Fibroblast of mammary gland (primary cell): ENCODE data around the gene BCAS4.

Experiments
- DNase-seq: peaks from one replicate; pipeline ENCODE4 v3.0.0-alpha.2; 2010; ENCODE audit warnings: low read depth
- H3K4me3 ChIP-seq: 2 replicates; pipeline ENCODE4 v1.5.1; 2011; ENCODE audit warnings: low read depth, mild to moderate bottlenecking, low read length, moderate library complexity; ENCODE audit not compliant: control insufficient read depth
- TF ChIP-seq, protein P1 (sequence below): conservative IDR thresholded peaks from 2 replicates; pipeline ENCODE4 v1.5.1; 2011; ENCODE audit warnings: low read depth, low read length, inconsistent platforms; ENCODE audit not compliant: control insufficient read depth, insufficient read depth

The BCAS4 gene

DNA sequence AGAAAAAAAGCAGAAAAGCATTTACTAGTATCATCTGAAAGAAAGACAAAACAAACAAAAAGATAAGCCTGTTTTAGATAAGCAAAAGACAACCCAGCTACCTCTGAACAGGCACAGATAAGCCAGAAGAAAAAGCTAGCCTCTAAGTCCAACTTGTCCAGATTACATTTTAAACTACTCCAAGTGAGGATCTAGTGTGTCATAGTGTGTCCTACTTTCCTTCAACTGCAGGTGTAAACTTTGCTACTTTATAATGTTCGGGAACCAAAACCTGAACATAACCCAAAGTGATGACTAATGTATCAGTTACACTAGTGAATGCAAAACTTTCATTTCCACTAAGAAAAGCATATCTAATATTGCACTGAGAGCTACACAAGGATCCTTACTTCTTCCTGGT lies 116.9 kb downstream of the BCAS4 start:
- TF ChIP-seq, protein P1, sequence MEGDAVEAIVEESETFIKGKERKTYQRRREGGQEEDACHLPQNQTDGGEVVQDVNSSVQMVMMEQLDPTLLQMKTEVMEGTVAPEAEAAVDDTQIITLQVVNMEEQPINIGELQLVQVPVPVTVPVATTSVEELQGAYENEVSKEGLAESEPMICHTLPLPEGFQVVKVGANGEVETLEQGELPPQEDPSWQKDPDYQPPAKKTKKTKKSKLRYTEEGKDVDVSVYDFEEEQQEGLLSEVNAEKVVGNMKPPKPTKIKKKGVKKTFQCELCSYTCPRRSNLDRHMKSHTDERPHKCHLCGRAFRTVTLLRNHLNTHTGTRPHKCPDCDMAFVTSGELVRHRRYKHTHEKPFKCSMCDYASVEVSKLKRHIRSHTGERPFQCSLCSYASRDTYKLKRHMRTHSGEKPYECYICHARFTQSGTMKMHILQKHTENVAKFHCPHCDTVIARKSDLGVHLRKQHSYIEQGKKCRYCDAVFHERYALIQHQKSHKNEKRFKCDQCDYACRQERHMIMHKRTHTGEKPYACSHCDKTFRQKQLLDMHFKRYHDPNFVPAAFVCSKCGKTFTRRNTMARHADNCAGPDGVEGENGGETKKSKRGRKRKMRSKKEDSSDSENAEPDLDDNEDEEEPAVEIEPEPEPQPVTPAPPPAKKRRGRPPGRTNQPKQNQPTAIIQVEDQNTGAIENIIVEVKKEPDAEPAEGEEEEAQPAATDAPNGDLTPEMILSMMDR, result no peak
- H3K4me3 ChIP-seq, result no peak overlapping the region

DNA sequence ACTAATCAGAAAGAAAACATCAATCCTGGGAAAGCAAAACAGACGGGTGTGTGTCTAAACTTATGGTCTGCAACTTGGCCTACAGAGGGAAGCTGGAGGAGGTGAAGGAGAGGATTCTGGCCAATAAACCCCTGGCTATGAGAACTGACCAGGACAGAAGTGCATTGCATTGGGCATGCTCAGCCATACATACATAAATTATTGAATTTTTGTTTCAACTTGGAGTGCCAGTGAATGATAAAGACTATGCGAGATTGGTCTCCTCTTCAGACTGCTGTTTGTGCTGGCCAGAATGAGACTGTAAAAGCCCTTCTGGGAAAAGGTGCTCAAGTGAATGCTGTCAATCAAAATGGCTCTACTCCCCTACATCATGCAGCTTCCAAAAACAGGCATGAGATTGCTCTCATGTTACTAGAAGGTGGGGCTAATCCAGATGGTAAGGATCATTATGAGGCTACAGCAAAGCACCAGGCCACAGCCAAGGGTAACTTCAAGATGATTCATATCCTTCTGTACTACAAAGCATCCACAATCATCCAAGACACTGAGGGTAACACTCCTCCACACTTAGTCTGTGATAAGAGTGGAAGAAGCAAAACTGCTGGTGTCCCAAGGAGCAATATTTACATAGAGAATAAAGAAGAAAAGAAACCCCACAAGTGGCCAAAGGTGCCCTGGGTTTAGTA lies 119.0 kb downstream of the BCAS4 start:
- peak; percentile 88 for DNase-seq

More for the DNA sequence above, 116.9 kb downstream of the BCAS4 start:
- no peak for DNase-seq

DNA sequence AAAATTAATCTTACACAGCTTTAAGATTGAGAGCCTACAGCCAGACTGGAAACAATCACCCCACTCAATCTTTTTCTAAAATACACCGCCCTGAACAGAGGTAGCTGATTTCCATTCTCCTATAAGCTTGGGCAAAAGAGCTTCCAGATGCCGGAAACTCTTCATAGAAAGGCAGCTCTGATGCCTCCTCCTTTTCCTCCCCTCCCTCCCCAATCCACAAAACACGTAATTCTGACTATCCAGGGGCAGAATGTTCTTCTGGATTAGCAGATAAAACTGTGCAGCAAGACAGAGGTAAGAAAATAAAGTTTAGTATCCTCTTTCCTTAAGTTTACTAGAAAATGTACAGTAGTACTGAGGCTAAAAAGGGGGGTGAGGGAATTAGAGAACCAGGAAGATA lies 120.6 kb downstream of the BCAS4 start:
- TF ChIP-seq, protein P1, result no peak
- no peak overlapping the region for H3K4me3 ChIP-seq
- DNase-seq, result peak; percentile 76

More for the DNA sequence above, 119.0 kb downstream of the BCAS4 start:
- TF ChIP-seq, protein P1, result no peak
- no peak overlapping the region for H3K4me3 ChIP-seq

DNA sequence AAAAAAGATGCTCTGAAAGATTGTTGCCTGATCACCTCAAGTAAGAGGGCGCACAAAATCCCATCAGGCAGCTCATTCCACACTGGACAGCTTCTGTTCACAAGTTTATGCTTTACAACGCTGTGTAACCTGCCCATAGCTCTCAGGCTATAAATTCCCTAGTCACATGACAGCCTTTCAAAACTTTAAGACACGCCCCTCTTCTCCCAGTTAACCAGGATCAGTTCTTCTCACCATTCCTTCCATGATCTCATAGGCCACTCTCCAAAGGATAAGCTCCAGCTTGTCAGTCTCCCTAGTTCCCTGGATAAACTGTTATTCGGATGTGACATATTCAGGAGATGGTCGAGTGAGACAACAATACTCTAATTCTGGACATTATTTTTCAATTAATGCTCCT lies 121.4 kb downstream of the BCAS4 start:
- peak; percentile 70 for DNase-seq
- no peak overlapping the region for H3K4me3 ChIP-seq
- TF ChIP-seq, protein P1, result no peak

DNA sequence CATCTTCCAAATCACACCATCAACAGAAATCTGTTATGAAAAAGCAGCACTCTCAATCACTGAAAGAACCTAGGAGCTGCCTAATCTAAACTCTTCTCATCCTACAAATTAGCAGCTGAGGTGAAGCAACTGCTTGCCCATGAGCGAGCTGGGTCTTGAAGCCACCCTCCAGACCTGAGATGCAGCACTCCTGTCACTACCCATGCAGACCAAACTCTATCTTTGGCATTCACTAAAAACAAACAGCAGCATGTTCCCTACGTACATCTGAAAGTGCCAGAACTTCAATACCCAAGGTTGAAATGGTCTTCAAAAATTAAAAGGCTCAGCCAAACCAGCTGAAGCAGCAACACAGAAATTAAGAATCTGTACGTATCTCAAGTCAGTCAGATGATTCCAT lies 122.1 kb downstream of the BCAS4 start:
- TF ChIP-seq, protein P1, result no peak
- no peak for DNase-seq
- no peak overlapping the region for H3K4me3 ChIP-seq

DNA sequence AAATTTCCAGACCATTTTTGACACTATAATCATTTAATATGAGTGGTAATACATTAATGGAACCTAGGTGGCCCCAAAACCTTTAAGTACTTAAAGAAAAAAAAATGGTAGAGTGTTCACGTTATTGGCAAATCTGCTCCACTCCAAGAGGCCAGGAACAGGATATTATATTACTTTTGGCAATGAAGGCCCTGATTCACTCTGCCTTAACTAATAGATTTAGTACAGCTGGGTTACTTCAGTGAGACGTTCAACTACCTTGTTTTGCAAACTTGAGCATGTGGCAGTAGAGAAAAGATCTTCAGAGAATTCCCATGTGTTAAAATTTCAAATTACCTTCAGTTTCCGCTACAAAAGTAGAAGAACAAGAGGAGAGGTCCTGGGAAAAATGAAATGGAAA lies 123.5 kb downstream of the BCAS4 start:
- TF ChIP-seq, protein P1, result no peak
- peak; percentile 86 for DNase-seq
- no peak overlapping the region for H3K4me3 ChIP-seq

DNA sequence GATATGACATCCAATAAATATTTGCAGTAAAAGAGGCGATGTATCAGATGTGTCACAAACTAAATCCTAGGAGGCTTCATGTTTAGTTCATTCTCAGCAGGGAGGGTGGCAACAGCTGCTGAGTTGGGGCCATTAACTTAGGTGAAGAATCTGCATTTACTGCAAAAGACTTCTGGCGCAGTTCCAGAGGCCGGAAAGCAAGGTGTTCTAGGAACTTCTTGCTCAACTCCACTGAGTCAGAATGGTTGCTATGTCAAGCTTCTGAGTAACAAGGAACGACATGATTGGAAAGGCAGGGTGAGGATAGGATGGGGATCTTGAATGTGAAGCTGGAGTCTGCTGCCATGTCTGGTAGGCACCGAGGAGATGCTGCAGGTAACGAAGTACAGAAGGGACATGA lies 124.7 kb downstream of the BCAS4 start:
- TF ChIP-seq, protein P1, result no peak
- peak; percentile 91 for DNase-seq
- no peak overlapping the region for H3K4me3 ChIP-seq
